HepG2 (cell line): ENCODE results near the gene GPC6. TPM values are rescaled to one million over a fixed set of nuclear protein-coding genes. Genes with fewer than 3 reads are reported as not detected.

Source experiments
- ATAC-seq: fragments of 200-7000 bp; cut with Tn5 transposase; 3 replicates; pipeline ENCODE4 v1.9.1; 2020; ENCODE audit warnings: mild to moderate bottlenecking, moderate library complexity
- BruUV-seq: library from RNA; stranded (reverse); fragments of 400-500 nt; replicated peaks from 2 replicates; lab custom pipeline; 2021; lab: Mats Ljungman, UMichigan
- CTCF ChIA-PET: fragments of 300-600 bp; formaldehyde crosslinking; extraction: SDS; loops from one replicate; lab custom pipeline; 2021; ENCODE audit warnings: low total read pairs, inconsistent platforms, low intra/inter-chr PET ratio; lab: Yijun Ruan, JAX
- POLR2A ChIA-PET: fragments of 350-600 bp; sonication (Branson Sonifier 250); formaldehyde crosslinking; loops from one replicate; lab custom pipeline; 2020; ENCODE audit warnings: antibody characterized with exemption, inconsistent platforms; lab: Yijun Ruan, JAX
- DNase-seq: peaks from one replicate; pipeline ENCODE4 v3.0.0-alpha.2; 2015; ENCODE audit warnings: low spot score
- FAIRE-seq: peaks from 3 replicates; lab custom pipeline; 2011; peaks lifted over from hg19 to GRCh38; lab: Jason Lieb, UNC
- H2AFZ ChIP-seq: one replicate; pipeline ENCODE4 v1.6.1; 2011; ENCODE audit warnings: low read length, inconsistent platforms
- H3K27ac ChIP-seq: fragments of 300-600 bp; 3 replicates; pipeline ENCODE4 v1.8.0; 2011; ENCODE audit warnings: mixed run types, mild to moderate bottlenecking, mixed read lengths, low read length, inconsistent platforms; ENCODE audit not compliant: insufficient read depth; ENCODE audit errors: extremely low read length
- H3K27me3 ChIP-seq, 2 experiments: fragments of 200-600 bp in 1 of 2; 2 replicates in 1 of 2; 3 replicates in 1 of 2; pipeline versions ENCODE4 v1.6.0 to v1.8.0; 2011; ENCODE audit warnings: low read length in 2 of 2, mild to moderate bottlenecking in 2 of 2, moderate library complexity in 2 of 2, inconsistent platforms in 1 of 2; ENCODE audit not compliant: insufficient read depth in 2 of 2, control insufficient read depth in 1 of 2
- H3K36me3 ChIP-seq, 2 experiments: fragments of 200-600 bp in 1 of 2; replicated peaks in 1 of 2; 2 replicates in 1 of 2; 3 replicates in 1 of 2; pipeline versions ENCODE4 v1.5.1 to v1.8.0; 2011; ENCODE audit warnings: low read length in 2 of 2, inconsistent platforms in 1 of 2; ENCODE audit not compliant: insufficient read depth in 2 of 2, control insufficient read depth in 1 of 2
- H3K4me1 ChIP-seq: 2 replicates; pipeline ENCODE4 v1.5.1; 2012; ENCODE audit warnings: low read length, inconsistent platforms; ENCODE audit not compliant: insufficient read depth
- H3K4me2 ChIP-seq: 2 replicates; pipeline ENCODE4 v1.6.0; 2011; ENCODE audit warnings: low read depth, low read length, inconsistent platforms
- H3K4me3 ChIP-seq, 3 experiments: fragments of 200-600 bp in 1 of 3; sonication (generic), shearing (Covaris generic) in 1 of 3; replicated peaks in 1 of 3; 2 replicates each; pipeline ENCODE4 v1.5.1; 2011 to 2016; ENCODE audit warnings: low read length in 3 of 3, inconsistent platforms in 2 of 3, low read depth in 2 of 3, mild to moderate bottlenecking in 2 of 3, control low read depth in 1 of 3, mixed read lengths in 1 of 3; ENCODE audit not compliant: insufficient read depth in 1 of 3
- H3K79me2 ChIP-seq: one replicate; pipeline ENCODE4 v1.6.1; 2011; ENCODE audit warnings: low read length, inconsistent platforms; ENCODE audit not compliant: insufficient read depth
- H3K9ac ChIP-seq: 2 replicates; pipeline ENCODE4 v1.6.0; 2011; ENCODE audit warnings: mild to moderate bottlenecking, low read depth, low read length, inconsistent platforms; ENCODE audit not compliant: insufficient read depth
- H3K9me3 ChIP-seq: 2 replicates; pipeline ENCODE4 v1.5.1; 2012; ENCODE audit warnings: mild to moderate bottlenecking, low read length
- H4K20me1 ChIP-seq: 2 replicates; pipeline ENCODE4 v1.6.0; 2011; ENCODE audit warnings: inconsistent platforms, mild to moderate bottlenecking, low read length, moderate library complexity; ENCODE audit not compliant: insufficient read depth
- NRL ChIP-seq: sonication (generic); formaldehyde crosslinking; IDR thresholded peaks from 2 replicates; pipeline ENCODE4 v1.5.0; 2020; ENCODE audit warnings: missing genetic modification reagents, mild to moderate bottlenecking, moderate library complexity, borderline replicate concordance
- PCBP1 ChIP-seq: fragments of 200-400 bp; formaldehyde crosslinking; IDR thresholded peaks from 2 replicates; pipeline ENCODE4 v1.6.1; 2017; ENCODE audit warnings: mild to moderate bottlenecking, low read depth, low read length, borderline replicate concordance
- PHB2 ChIP-seq: fragments of 450-650 bp; IDR thresholded peaks from 2 replicates; pipeline ENCODE4 v1.6.1; 2018; ENCODE audit not compliant: partially characterized antibody
- TGIF2 ChIP-seq: IDR thresholded peaks from 2 replicates; pipeline ENCODE4 v1.6.1; 2016; ENCODE audit warnings: control low read depth, missing compliant biosample characterization
- THAP9 ChIP-seq: sonication (generic); formaldehyde crosslinking; IDR thresholded peaks from 2 replicates; pipeline ENCODE4; 2020; ENCODE audit warnings: missing genetic modification reagents, mild to moderate bottlenecking, borderline replicate concordance
- ZNF101 ChIP-seq: sonication (generic); formaldehyde crosslinking; IDR thresholded peaks from 2 replicates; pipeline ENCODE4 v1.4.0; 2020; ENCODE audit warnings: mild to moderate bottlenecking, low read depth, missing genetic modification reagents, borderline replicate concordance
- ZNF563 ChIP-seq: sonication (generic); formaldehyde crosslinking; IDR thresholded peaks from 2 replicates; pipeline ENCODE4 v1.8.0; 2022; ENCODE audit warnings: mild to moderate bottlenecking, moderate library complexity, missing genetic modification reagents
- WGBS: methylation state at CpG from one replicate; pipeline ENCODE4 v1.1.6; 2017; ENCODE audit warnings: low lambda C conversion rate; 5-methylcytosine and 5-hydroxymethylcytosine counted together
- in situ Hi-C: cut with HindIII; loops from 2 replicates; pipeline ENCODE4 v1.10.0; 2017; ENCODE audit warnings: low pct_unique_long_range_greater_than_20kb; ENCODE audit not compliant: extremely low pct_ligation_motif_present
- intact Hi-C: fragments of 100-400 bp; cut with micrococcal nuclease; formaldehyde crosslinking; loops from one replicate; pipeline ENCODE4 v1.10.0; 2022; ENCODE audit not compliant: unreplicated experiment
- polyA plus RNA-seq, 8 experiments: library from polyadenylated mRNA; depleted of rRNA in 3 of 8; stranded (reverse) in 7 of 8; unstranded in 1 of 8; fragments of >200 nt; fragmentation: Illumina TruSeq in 4 of 8; extraction: Trizol in 4 of 8; gene quantifications; 2 replicates each; pipeline versions ENCODE4 v1.2.1 to v1.2.3, GENCODE V29; 2011 to 2016; ENCODE audit warnings: low read depth in 4 of 8, missing spikeins in 1 of 8, mixed read lengths in 1 of 8; ENCODE audit not compliant: insufficient read depth in 1 of 8
- total RNA-seq, 5 experiments: library from RNA; depleted of rRNA; stranded (reverse); fragments of >200 nt; fragmentation: Illumina TruSeq; extraction: Trizol; gene quantifications; 2 replicates each; pipeline ENCODE4 v1.2.3, GENCODE V29; 2016; ENCODE audit warnings: low read depth in 1 of 5
- TF ChIP-seq, protein P1 (sequence below): IDR thresholded peaks from 2 replicates; pipeline ENCODE4 v1.6.1; 2016; ENCODE audit warnings: missing compliant biosample characterization, missing genetic modification reagents, borderline replicate concordance

Gene GPC6
- total and polyA plus RNA-seq, 2 of the 13 experiments (the other 11 are each of a cell fraction or from before 2014, with no cell fraction given): 24.5 to 33.9 TPM

GRCh38 chr13:93525087-93525486, 298.5 kb downstream of the GPC6 start (continued):
- no peak for TF ChIP-seq PCBP1
- TF ChIP-seq ZNF563 (CRISPR knock-in tag): no peak
- TF ChIP-seq NRL (CRISPR knock-in tag): no peak
- no peak for TF ChIP-seq ZNF101 (CRISPR knock-in tag)
- no peak for TF ChIP-seq TGIF2 (CRISPR knock-in tag)
- TF ChIP-seq THAP9 (CRISPR knock-in tag): no peak

GRCh38 chr13:93527748-93528297, 301.2 kb downstream of the GPC6 start:
- Histone ChIP-seq H4K20me1 (no peaks in the 10 kb centered on the region; the same call in 1 of the 2 replicates), H3K27me3 (no peaks in the 10 kb centered on the region), H3K4me3 (no peak overlapping the region), H3K36me3 (no peaks in the 10 kb centered on the region), H3K4me2 (no peak overlapping the region), H2AFZ (no peak overlapping the region), H3K4me1 (no peaks in the 10 kb centered on the region), H3K9ac (no peak overlapping the region)
- ChIA-PET POLR2A (no interaction called here), CTCF (no interaction called here)
- in situ Hi-C loops: no loop called here
- no TSS peak for BruUV-seq
- no peak for ATAC-seq
- 91% methylated on average over 2 of the region's 2 CpGs for WGBS
- FAIRE-seq: no peak
- intact Hi-C loops: no loop called here
- TF ChIP-seq, protein P1, sequence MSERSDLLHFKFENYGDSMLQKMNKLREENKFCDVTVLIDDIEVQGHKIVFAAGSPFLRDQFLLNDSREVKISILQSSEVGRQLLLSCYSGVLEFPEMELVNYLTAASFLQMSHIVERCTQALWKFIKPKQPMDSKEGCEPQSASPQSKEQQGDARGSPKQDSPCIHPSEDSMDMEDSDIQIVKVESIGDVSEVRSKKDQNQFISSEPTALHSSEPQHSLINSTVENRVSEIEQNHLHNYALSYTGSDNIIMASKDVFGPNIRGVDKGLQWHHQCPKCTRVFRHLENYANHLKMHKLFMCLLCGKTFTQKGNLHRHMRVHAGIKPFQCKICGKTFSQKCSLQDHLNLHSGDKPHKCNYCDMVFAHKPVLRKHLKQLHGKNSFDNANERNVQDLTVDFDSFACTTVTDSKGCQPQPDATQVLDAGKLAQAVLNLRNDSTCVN: no peak
- TF ChIP-seq PHB2: no peak
- TF ChIP-seq, all 625 proteins: peak for 0
- Histone ChIP-seq H3K27ac (no peak overlapping the region), H3K9me3 (no peaks in the 10 kb centered on the region), H3K79me2 (no peaks in the 10 kb centered on the region)
- no peak for DNase-seq
